ENCODE data around the gene TTC1. TPM values are rescaled to one million over a fixed set of nuclear protein-coding genes. Genes with fewer than 3 reads are reported as not detected.

Gene TTC1
- 41.0 and 54.1 TPM in 2 replicates for total RNA-seq

GRCh38 chr5:160008877-160009590 lies at the start of gene TTC1:
Gene TTC1, plus strand, starts transcription at chr5:160009139. Its CDS starts 1,390 bp downstream, at chr5:160010529.

Other genes starting within 250 kb of the TTC1 start
- gene ADRA1B, start 92.7 kb upstream of the TTC1 start, total RNA-seq: 0.17 TPM in 1 of 2 replicates, not detected in the other
- 18.7 and 20.5 TPM in 2 replicates for gene PWWP2A, start 110.3 kb downstream of the TTC1 start, total RNA-seq
- gene FABP6, start 220.4 kb downstream of the TTC1 start, total RNA-seq: not detected in 2 replicates